Neural cell (in vitro differentiated cells): ENCODE results near the gene SNX30. TPM values are rescaled to one million over a fixed set of nuclear protein-coding genes. Genes with fewer than 3 reads are reported as not detected.

Experiments
- H2AFZ ChIP-seq: fragments of 200-600, 300-800 bp; sonication (generic), shearing (Covaris generic); 2 replicates; pipeline ENCODE4 v1.6.0; 2014; ENCODE audit warnings: low read depth, mild to moderate bottlenecking, antibody characterized with exemption, low read length, moderate library complexity
- H3F3A ChIP-seq: fragments of 200-600 bp; shearing (Covaris generic); 2 replicates; pipeline ENCODE4 v1.6.1; 2016; ENCODE audit warnings: mild to moderate bottlenecking, moderate library complexity, mixed read lengths, antibody characterized with exemption, low read length; ENCODE audit not compliant: insufficient read depth, poor library complexity, severe bottlenecking
- H3K27ac ChIP-seq: fragments of 200-600, 300-800 bp; sonication (generic), shearing (Covaris generic); 2 replicates; pipeline ENCODE4 v1.5.1; 2014; ENCODE audit warnings: mild to moderate bottlenecking, low read length, moderate library complexity
- H3K27me3 ChIP-seq: fragments of 300-800, 200-600 bp; sonication (generic), shearing (Covaris generic); 2 replicates; pipeline ENCODE4 v1.6.0; 2014; ENCODE audit warnings: mild to moderate bottlenecking, low read depth, low read length, moderate library complexity; ENCODE audit not compliant: insufficient read depth
- H3K36me3 ChIP-seq: fragments of 300-800, 200-600 bp; sonication (generic), shearing (Covaris generic); 2 replicates; pipeline ENCODE4 v1.5.1; 2014; ENCODE audit warnings: mild to moderate bottlenecking, antibody characterized with exemption, low read length, moderate library complexity; ENCODE audit not compliant: insufficient read depth
- H3K4me2 ChIP-seq: fragments of 300-800, 200-600 bp; sonication (generic), shearing (Covaris generic); 2 replicates; pipeline ENCODE4 v1.6.0; 2014; ENCODE audit warnings: mild to moderate bottlenecking, low read length
- H3K4me3 ChIP-seq: fragments of 300-800, 200-600 bp; sonication (generic), shearing (Covaris generic); 2 replicates; pipeline ENCODE4 v1.5.1; 2014; ENCODE audit warnings: mild to moderate bottlenecking, low read length, moderate library complexity
- H3K79me2 ChIP-seq: fragments of 200-600 bp; shearing (Covaris generic); replicated peaks from 2 replicates; pipeline ENCODE4 v1.6.0; 2014; ENCODE audit warnings: mild to moderate bottlenecking, low read length, moderate library complexity; ENCODE audit not compliant: insufficient read depth
- H3K9ac ChIP-seq: fragments of 300-800, 200-600 bp; sonication (generic), shearing (Covaris generic); 2 replicates; pipeline ENCODE4 v1.6.1; 2016; ENCODE audit warnings: mild to moderate bottlenecking, low read length, mixed read lengths
- H3K9me2 ChIP-seq: fragments of 200-600 bp; shearing (Covaris generic); 2 replicates; pipeline ENCODE4 v1.6.1; 2016; ENCODE audit warnings: mild to moderate bottlenecking, low read length, mixed read lengths; ENCODE audit not compliant: insufficient read depth
- H3K9me3 ChIP-seq: fragments of 200-600, 300-800 bp; sonication (generic), shearing (Covaris generic); 2 replicates; pipeline ENCODE4 v1.6.1; 2016; ENCODE audit warnings: mild to moderate bottlenecking, mixed run types, low read length, moderate library complexity, mixed read lengths
- H4K20me1 ChIP-seq: fragments of 200-600 bp; shearing (Covaris generic); 2 replicates; pipeline ENCODE4 v1.6.1; 2016; ENCODE audit warnings: mild to moderate bottlenecking, mixed run types; ENCODE audit not compliant: insufficient read depth
- EP300 ChIP-seq: fragments of 450-650 bp; conservative IDR thresholded peaks from 2 replicates; pipeline ENCODE4 v1.6.1; 2014; ENCODE audit warnings: antibody characterized with exemption, mild to moderate bottlenecking, moderate library complexity; ENCODE audit not compliant: poor library complexity, severe bottlenecking
- EZH2 ChIP-seq: fragments of 200-600, 300-800 bp; shearing (Covaris generic), sonication (generic); IDR thresholded peaks from 2 replicates; pipeline ENCODE4 v1.6.1; 2014; ENCODE audit warnings: antibody characterized with exemption, low read length, borderline replicate concordance, mild to moderate bottlenecking; ENCODE audit not compliant: insufficient read depth, poor library complexity, severe bottlenecking
- MXI1 ChIP-seq: fragments of 450-650 bp; conservative IDR thresholded peaks from 2 replicates; pipeline ENCODE4 v1.6.1; 2014; ENCODE audit warnings: antibody characterized with exemption, mild to moderate bottlenecking; ENCODE audit not compliant: poor library complexity, severe bottlenecking
- POLR2AphosphoS5 ChIP-seq: IDR thresholded peaks from 2 replicates; pipeline ENCODE4 v1.6.1; 2012
- RAD21 ChIP-seq: fragments of 450-650 bp; conservative IDR thresholded peaks from 2 replicates; pipeline ENCODE4 v1.6.1; 2014; ENCODE audit warnings: antibody characterized with exemption, mild to moderate bottlenecking, moderate library complexity
- SMC3 ChIP-seq: fragments of 450-650 bp; conservative IDR thresholded peaks from 2 replicates; pipeline ENCODE4 v1.6.1; 2014; ENCODE audit warnings: antibody characterized with exemption, mild to moderate bottlenecking, moderate library complexity; ENCODE audit not compliant: poor library complexity
- TAF1 ChIP-seq: IDR thresholded peaks from 2 replicates; pipeline ENCODE4 v1.6.1; 2012; ENCODE audit warnings: low read depth
- polyA plus RNA-seq: library from polyadenylated mRNA; depleted of rRNA; stranded (reverse); fragments of >200 nt; gene quantifications from 2 replicates; pipeline ENCODE4 v1.2.3, GENCODE V29; 2014
- TF ChIP-seq, protein P1 (sequence below): IDR thresholded peaks from 2 replicates; pipeline ENCODE4 v1.6.1; 2012; ENCODE audit warnings: borderline replicate concordance
- TF ChIP-seq, protein P2 (sequence below): fragments of 450-650 bp; IDR thresholded peaks from 2 replicates; pipeline ENCODE4 v1.5.1; 2014; ENCODE audit warnings: antibody characterized with exemption, mild to moderate bottlenecking, moderate library complexity; ENCODE audit not compliant: poor library complexity, severe bottlenecking

SNX30 gene
- polyA plus RNA-seq, 1 donor from 2014 or later = 30.0 TPM

DNA sequence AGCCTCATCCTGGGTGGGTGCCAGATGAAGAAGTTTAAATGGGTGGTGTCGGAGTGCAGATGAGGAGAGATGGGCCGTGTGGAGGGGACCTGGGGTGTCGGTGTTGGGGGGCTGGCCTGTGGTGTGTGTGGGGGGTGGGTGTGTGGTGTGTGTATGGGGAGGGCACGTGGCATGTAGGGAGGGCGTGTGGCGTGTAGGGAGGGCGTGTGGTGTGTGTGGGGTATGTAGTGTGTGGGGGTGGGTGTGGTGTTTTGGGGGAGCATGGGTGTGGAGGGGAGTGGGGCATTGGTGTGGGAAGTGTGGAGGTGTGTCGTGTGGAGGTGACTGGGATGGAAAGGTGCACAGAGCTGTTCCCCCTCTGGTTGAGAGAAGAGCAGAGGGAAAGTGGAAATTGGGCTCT lies 105.6 kb downstream of the SNX30 start:
- TF ChIP-seq, protein P1, sequence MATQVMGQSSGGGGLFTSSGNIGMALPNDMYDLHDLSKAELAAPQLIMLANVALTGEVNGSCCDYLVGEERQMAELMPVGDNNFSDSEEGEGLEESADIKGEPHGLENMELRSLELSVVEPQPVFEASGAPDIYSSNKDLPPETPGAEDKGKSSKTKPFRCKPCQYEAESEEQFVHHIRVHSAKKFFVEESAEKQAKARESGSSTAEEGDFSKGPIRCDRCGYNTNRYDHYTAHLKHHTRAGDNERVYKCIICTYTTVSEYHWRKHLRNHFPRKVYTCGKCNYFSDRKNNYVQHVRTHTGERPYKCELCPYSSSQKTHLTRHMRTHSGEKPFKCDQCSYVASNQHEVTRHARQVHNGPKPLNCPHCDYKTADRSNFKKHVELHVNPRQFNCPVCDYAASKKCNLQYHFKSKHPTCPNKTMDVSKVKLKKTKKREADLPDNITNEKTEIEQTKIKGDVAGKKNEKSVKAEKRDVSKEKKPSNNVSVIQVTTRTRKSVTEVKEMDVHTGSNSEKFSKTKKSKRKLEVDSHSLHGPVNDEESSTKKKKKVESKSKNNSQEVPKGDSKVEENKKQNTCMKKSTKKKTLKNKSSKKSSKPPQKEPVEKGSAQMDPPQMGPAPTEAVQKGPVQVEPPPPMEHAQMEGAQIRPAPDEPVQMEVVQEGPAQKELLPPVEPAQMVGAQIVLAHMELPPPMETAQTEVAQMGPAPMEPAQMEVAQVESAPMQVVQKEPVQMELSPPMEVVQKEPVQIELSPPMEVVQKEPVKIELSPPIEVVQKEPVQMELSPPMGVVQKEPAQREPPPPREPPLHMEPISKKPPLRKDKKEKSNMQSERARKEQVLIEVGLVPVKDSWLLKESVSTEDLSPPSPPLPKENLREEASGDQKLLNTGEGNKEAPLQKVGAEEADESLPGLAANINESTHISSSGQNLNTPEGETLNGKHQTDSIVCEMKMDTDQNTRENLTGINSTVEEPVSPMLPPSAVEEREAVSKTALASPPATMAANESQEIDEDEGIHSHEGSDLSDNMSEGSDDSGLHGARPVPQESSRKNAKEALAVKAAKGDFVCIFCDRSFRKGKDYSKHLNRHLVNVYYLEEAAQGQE = no peak
- TF ChIP-seq RAD21 (no peak), TAF1 (no peak), EP300 (no peak), SMC3 (no peak), MXI1 (no peak)
- TF ChIP-seq, protein P2, sequence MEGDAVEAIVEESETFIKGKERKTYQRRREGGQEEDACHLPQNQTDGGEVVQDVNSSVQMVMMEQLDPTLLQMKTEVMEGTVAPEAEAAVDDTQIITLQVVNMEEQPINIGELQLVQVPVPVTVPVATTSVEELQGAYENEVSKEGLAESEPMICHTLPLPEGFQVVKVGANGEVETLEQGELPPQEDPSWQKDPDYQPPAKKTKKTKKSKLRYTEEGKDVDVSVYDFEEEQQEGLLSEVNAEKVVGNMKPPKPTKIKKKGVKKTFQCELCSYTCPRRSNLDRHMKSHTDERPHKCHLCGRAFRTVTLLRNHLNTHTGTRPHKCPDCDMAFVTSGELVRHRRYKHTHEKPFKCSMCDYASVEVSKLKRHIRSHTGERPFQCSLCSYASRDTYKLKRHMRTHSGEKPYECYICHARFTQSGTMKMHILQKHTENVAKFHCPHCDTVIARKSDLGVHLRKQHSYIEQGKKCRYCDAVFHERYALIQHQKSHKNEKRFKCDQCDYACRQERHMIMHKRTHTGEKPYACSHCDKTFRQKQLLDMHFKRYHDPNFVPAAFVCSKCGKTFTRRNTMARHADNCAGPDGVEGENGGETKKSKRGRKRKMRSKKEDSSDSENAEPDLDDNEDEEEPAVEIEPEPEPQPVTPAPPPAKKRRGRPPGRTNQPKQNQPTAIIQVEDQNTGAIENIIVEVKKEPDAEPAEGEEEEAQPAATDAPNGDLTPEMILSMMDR = no peak
- no peak overlapping the region for H3K4me2 ChIP-seq
- no peak overlapping the region for H2AFZ ChIP-seq
- H3K79me2 ChIP-seq = no peaks in the 10 kb centered on the region
- H3K27ac ChIP-seq = no peak overlapping the region
- H3K27me3 ChIP-seq = no peaks in the 10 kb centered on the region
- H3K9ac ChIP-seq = no peak overlapping the region
- no peaks in the 10 kb centered on the region for H3K36me3 ChIP-seq
- H3K9me2 ChIP-seq = no peaks in the 10 kb centered on the region
- H4K20me1 ChIP-seq = no peaks in the 10 kb centered on the region
- no peaks in the 10 kb centered on the region for H3F3A ChIP-seq
- no peak overlapping the region for H3K4me3 ChIP-seq
- H3K9me3 ChIP-seq = no peaks in the 10 kb centered on the region

GRCh38 chr9:112856843-112857242 lies 106.3 kb downstream of the SNX30 start:
- Histone ChIP-seq H3K9ac (no peak overlapping the region), H3K4me2 (no peak overlapping the region), H3K9me3 (no peaks in the 10 kb centered on the region), H2AFZ (no peak overlapping the region), H3K9me2 (no peaks in the 10 kb centered on the region), H3K27ac (no peak overlapping the region), H3K79me2 (no peaks in the 10 kb centered on the region), H3K4me3 (no peak overlapping the region), H4K20me1 (no peaks in the 10 kb centered on the region), H3K36me3 (no peaks in the 10 kb centered on the region), H3K27me3 (no peaks in the 10 kb centered on the region), H3F3A (no peaks in the 10 kb centered on the region)
- TF ChIP-seq, protein P2 = no peak
- TF ChIP-seq EP300 (no peak), EZH2 (no peak), SMC3 (no peak), RAD21 (no peak), POLR2AphosphoS5 (no peak), TAF1 (no peak), MXI1 (no peak)
- TF ChIP-seq, protein P1 = no peak
